GM08714 (cell line): ENCODE data around the gene DUSP11.

Source experiments
- H3K4me3 ChIP-seq: fragments of 200-500 bp; sonication (Bioruptor generic); 2 replicates; pipeline ENCODE4 v1.5.1; 2014; ENCODE audit warnings: mild to moderate bottlenecking, low read length, inconsistent platforms
- ZNF274 ChIP-seq: IDR thresholded peaks from 2 replicates; pipeline ENCODE4 v1.6.1; 2012; ENCODE audit warnings: mild to moderate bottlenecking, low read depth, low read length

The DUSP11 gene

GRCh38 chr2:73716543-73717250 lies 63.2 kb downstream of the DUSP11 start:
- no peak for TF ChIP-seq ZNF274
- H3K4me3 ChIP-seq = no peak overlapping the region

DNA sequence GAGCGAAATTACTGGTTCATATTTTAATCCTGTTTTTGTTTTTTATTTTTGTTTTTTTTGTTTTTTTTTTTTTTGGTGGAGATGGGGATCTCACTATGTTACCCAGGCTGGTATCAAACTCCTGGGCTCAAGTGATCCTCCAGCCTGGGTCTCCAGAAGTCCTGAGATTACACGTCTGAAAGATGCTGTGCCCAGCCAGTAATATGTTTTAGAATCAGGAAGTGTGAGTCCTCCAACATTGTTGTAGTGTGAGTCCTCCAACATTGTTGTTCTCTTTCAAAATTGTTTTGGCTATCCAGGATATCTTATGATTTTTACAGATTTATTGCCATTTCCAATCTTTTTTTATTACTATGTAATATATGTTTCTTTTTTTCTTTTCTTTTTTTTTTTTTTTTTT lies 65.8 kb downstream of the DUSP11 start:
- peak; percentile 67 for TF ChIP-seq ZNF274
- no peak overlapping the region for H3K4me3 ChIP-seq
